Measurements from ENCODE around the gene SPRY1. TPM values are rescaled to one million over a fixed set of nuclear protein-coding genes. Genes with fewer than 3 reads are reported as not detected.

Gene SPRY1
- total and polyA plus RNA-seq, 2 donors from 2014 or later, result 18.3 to 134 TPM

DNA sequence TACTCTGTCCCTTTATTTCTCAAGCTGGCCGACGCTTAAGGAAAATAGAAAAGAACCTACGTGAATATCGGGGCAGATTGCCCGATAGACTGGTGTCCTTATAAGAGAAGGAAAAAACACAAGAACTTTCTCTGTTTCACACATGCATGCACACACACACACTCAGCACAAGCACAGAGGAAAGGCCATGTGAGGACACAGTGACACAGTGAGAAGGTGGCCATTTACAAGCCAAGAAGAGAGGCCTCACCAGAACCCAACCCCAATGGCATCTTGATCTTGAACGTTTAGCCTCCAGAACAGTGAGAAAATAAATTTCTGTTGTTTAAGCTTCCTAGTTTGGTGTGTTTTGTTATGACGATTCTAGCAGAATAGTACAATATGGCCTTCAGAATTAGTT lies 37.0 kb downstream of the SPRY1 start:
- H3K27ac ChIP-seq (ENCODE audit: low read depth in 2 of 2, low read length in 2 of 2), result no peak overlapping the region
- H3K9ac ChIP-seq (ENCODE audit: low read length in 3 of 3), result no peak overlapping the region

DNA sequence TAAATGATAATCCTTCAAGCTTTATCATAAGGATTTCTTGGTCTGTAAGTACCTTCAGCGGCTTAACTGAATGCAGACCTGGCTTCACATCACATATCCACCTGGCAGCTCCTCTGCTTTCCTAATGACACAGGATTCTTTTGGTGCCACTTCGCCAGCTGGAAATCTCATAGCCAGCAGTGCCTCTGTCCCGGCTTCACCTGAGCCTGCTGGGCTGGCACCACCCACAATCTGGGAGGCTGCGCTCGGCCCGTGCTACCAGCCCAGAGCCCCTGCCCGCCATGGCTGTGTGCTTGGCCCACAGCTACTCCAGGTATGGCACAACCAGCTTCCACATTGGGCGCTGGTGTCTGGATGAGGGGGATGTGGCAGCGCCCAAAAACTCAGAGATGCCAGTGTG lies 37.4 kb downstream of the SPRY1 start:
- FAIRE-seq, result no peak
- H3K36me3 ChIP-seq (ENCODE audit: control insufficient read depth in 2 of 3, insufficient read depth in 3 of 3, low read length in 3 of 3), result no peaks in the 10 kb centered on the region
- DNase-seq, result no peak
- no peak overlapping the region for H3K27ac ChIP-seq (ENCODE audit: low read depth in 2 of 2, low read length in 2 of 2)
- H3K27me3 ChIP-seq (ENCODE audit: control insufficient read depth, insufficient read depth, low read length), result no peaks in the 10 kb centered on the region
- H3K4me1 ChIP-seq (ENCODE audit: control insufficient read depth in 2 of 3, insufficient read depth in 2 of 3, low read depth in 1 of 3, low read length in 3 of 3), result no peaks in the 10 kb centered on the region
- intact Hi-C loops (cut with DNase I), result no loop called here
- no peak overlapping the region for H3K9ac ChIP-seq (ENCODE audit: low read length in 3 of 3)
- no peak overlapping the region for H3K4me3 ChIP-seq (ENCODE audit: low read length in 3 of 3)
- no peaks in the 10 kb centered on the region for H3K9me3 ChIP-seq (ENCODE audit: control insufficient read depth in 2 of 3, insufficient read depth in 1 of 3, low read length in 3 of 3)
- TF ChIP-seq, protein P1, sequence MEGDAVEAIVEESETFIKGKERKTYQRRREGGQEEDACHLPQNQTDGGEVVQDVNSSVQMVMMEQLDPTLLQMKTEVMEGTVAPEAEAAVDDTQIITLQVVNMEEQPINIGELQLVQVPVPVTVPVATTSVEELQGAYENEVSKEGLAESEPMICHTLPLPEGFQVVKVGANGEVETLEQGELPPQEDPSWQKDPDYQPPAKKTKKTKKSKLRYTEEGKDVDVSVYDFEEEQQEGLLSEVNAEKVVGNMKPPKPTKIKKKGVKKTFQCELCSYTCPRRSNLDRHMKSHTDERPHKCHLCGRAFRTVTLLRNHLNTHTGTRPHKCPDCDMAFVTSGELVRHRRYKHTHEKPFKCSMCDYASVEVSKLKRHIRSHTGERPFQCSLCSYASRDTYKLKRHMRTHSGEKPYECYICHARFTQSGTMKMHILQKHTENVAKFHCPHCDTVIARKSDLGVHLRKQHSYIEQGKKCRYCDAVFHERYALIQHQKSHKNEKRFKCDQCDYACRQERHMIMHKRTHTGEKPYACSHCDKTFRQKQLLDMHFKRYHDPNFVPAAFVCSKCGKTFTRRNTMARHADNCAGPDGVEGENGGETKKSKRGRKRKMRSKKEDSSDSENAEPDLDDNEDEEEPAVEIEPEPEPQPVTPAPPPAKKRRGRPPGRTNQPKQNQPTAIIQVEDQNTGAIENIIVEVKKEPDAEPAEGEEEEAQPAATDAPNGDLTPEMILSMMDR (IDR thresholded peaks at IDR 0.05; ENCODE audit: borderline replicate concordance, extremely low read depth, insufficient read depth), result no peak

More for the DNA sequence above, 37.0 kb downstream of the SPRY1 start:
- Histone ChIP-seq H3K27me3 (ENCODE audit: control insufficient read depth, insufficient read depth, low read length) (no peaks in the 10 kb centered on the region), H3K4me3 (ENCODE audit: low read length in 3 of 3) (no peak overlapping the region), H3K9me3 (ENCODE audit: control insufficient read depth in 2 of 3, insufficient read depth in 1 of 3, low read length in 3 of 3) (no peaks in the 10 kb centered on the region), H3K4me1 (ENCODE audit: control insufficient read depth in 2 of 3, insufficient read depth in 2 of 3, low read depth in 1 of 3, low read length in 3 of 3) (no peaks in the 10 kb centered on the region), H3K36me3 (ENCODE audit: control insufficient read depth in 2 of 3, insufficient read depth in 3 of 3, low read length in 3 of 3) (no peaks in the 10 kb centered on the region)
- intact Hi-C loops (cut with DNase I), result no loop called here
- no peak for FAIRE-seq
- TF ChIP-seq, protein P1 (IDR thresholded peaks at IDR 0.05; ENCODE audit: borderline replicate concordance, extremely low read depth, insufficient read depth), result no peak
- no peak for DNase-seq

DNA sequence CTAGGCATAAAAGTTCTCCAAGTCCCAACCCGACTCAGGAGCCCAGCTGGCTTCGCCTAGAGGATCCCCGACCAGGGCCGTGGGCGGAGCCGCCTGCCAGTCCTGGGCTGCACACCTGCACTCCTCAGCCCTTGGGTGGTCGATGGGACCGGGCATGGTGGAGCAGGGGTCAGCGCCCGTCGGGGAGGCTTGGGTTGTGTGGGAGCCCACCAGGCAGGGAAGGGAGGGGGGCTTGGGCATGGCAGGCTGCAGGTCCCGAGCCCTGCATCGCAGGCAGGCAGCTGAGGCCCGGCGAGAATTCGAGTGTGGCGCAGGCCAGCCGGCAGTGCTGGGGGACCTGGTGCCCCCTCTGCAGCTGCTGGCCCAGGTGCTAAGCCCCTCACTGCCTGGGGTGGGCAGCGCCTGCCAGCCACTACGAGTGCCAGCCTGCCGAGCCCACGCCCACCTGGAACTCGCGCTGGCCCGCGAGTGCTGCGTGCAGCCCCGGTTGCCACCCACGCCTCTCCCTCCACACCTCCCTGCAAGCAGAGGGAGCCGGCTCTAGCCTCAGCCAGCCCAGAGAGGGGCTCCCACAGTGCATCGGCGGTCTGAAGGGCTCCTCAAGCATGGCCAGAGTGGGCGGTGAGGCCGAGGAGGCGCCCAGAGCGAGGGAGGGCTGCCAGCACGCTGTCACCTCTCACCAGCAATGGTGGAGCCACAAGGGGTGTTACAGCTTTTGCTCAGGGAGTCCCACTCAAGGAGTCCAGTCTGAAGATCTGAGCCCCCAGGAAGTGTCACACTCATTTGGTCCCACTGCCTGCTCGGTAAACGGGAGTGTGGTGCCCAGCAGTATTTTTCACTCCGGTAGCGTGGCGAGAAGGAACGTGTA lies 38.9 kb downstream of the SPRY1 start:
- FAIRE-seq (no peak), DNase-seq (peak in 1 of 5 donors; percentile 67)
- Histone ChIP-seq H3K9me3 (ENCODE audit: control insufficient read depth in 2 of 3, insufficient read depth in 1 of 3, low read length in 3 of 3) (no peaks in the 10 kb centered on the region), H3K9ac (ENCODE audit: low read length in 3 of 3) (no peak overlapping the region), H3K4me1 (ENCODE audit: control insufficient read depth in 2 of 3, insufficient read depth in 2 of 3, low read depth in 1 of 3, low read length in 3 of 3) (no peaks in the 10 kb centered on the region), H3K4me3 (ENCODE audit: low read length in 3 of 3) (no peak overlapping the region), H3K36me3 (ENCODE audit: control insufficient read depth in 2 of 3, insufficient read depth in 3 of 3, low read length in 3 of 3) (no peaks in the 10 kb centered on the region), H3K27ac (ENCODE audit: low read depth in 2 of 2, low read length in 2 of 2) (no peak overlapping the region), H3K27me3 (ENCODE audit: control insufficient read depth, insufficient read depth, low read length) (no peaks in the 10 kb centered on the region)
- TF ChIP-seq, protein P1 (IDR thresholded peaks at IDR 0.05; ENCODE audit: borderline replicate concordance, extremely low read depth, insufficient read depth), result no peak
- intact Hi-C loops (cut with DNase I), result no loop called here
